Keratinocyte (primary cell): Measurements from ENCODE around the gene DSCAM. TPM values are rescaled to one million over a fixed set of nuclear protein-coding genes. Genes with fewer than 3 reads are reported as not detected.

Experiments
- DNase-seq: peaks from one replicate; pipeline ENCODE4 v3.0.0-alpha.2; 2011; ENCODE audit warnings: low read depth, missing footprints, low spot score
- FAIRE-seq: peaks from 2 replicates; lab custom pipeline; 2011; peaks lifted over from hg19 to GRCh38; lab: Jason Lieb, UNC
- H2AFZ ChIP-seq: 2 replicates; pipeline ENCODE4 v1.6.0; 2012; ENCODE audit warnings: low read length, control low read depth, inconsistent platforms; ENCODE audit not compliant: control insufficient read depth
- H3K27ac ChIP-seq: 2 replicates; pipeline ENCODE4 v1.5.1; 2011; ENCODE audit warnings: low read length; ENCODE audit not compliant: control insufficient read depth, insufficient read depth
- H3K27me3 ChIP-seq: 3 replicates; pipeline ENCODE4 v1.6.0; 2011; ENCODE audit warnings: low read length; ENCODE audit not compliant: control insufficient read depth, insufficient read depth; ENCODE audit errors: extremely low read depth
- H3K36me3 ChIP-seq, 2 experiments: 2 replicates in 1 of 2; 3 replicates in 1 of 2; pipeline ENCODE4 v1.5.1; 2011; ENCODE audit warnings: low read length in 2 of 2, mild to moderate bottlenecking in 1 of 2; ENCODE audit not compliant: control insufficient read depth in 2 of 2, insufficient read depth in 2 of 2; ENCODE audit errors: extremely low read depth in 1 of 2
- H3K4me1 ChIP-seq: 3 replicates; pipeline ENCODE4 v1.5.1; 2011; ENCODE audit warnings: low read length; ENCODE audit not compliant: control insufficient read depth, insufficient read depth; ENCODE audit errors: extremely low read depth
- H3K4me2 ChIP-seq: 3 replicates; pipeline ENCODE4 v1.6.0; 2011; ENCODE audit warnings: low read depth, low read length; ENCODE audit not compliant: control insufficient read depth, insufficient read depth; ENCODE audit errors: extremely low read depth
- H3K4me3 ChIP-seq, 3 experiments: fragments of 200-600 bp in 1 of 3; sonication (generic) in 1 of 3; 2 replicates in 2 of 3; 3 replicates in 1 of 3; pipeline ENCODE4 v1.5.1; 2011 to 2016; ENCODE audit warnings: low read length in 3 of 3, mild to moderate bottlenecking in 3 of 3, control low read depth in 2 of 3, inconsistent platforms in 1 of 3, low read depth in 1 of 3, mixed read lengths in 1 of 3, mixed run types in 1 of 3, moderate library complexity in 1 of 3; ENCODE audit not compliant: control insufficient read depth in 2 of 3, insufficient read depth in 2 of 3; ENCODE audit errors: extremely low read depth in 1 of 3
- H3K79me2 ChIP-seq: 2 replicates; pipeline ENCODE4 v1.6.0; 2012; ENCODE audit warnings: low read length; ENCODE audit not compliant: control insufficient read depth, insufficient read depth
- H3K9ac ChIP-seq: 3 replicates; pipeline ENCODE4 v1.6.0; 2011; ENCODE audit warnings: low read length; ENCODE audit not compliant: control insufficient read depth, insufficient read depth; ENCODE audit errors: extremely low read depth
- H3K9me1 ChIP-seq: 3 replicates; pipeline ENCODE4 v1.6.0; 2011; ENCODE audit warnings: low read length; ENCODE audit not compliant: control insufficient read depth, insufficient read depth; ENCODE audit errors: extremely low read depth
- H3K9me3 ChIP-seq: 2 replicates; pipeline ENCODE4 v1.5.1; 2012; ENCODE audit warnings: low read depth, low read length; ENCODE audit not compliant: control insufficient read depth
- H4K20me1 ChIP-seq: 3 replicates; pipeline ENCODE4 v1.6.0; 2011; ENCODE audit warnings: low read length; ENCODE audit not compliant: control insufficient read depth, insufficient read depth; ENCODE audit errors: extremely low read depth
- EZH2 ChIP-seq: IDR thresholded peaks from one replicate; pipeline ENCODE4 v1.6.1; 2012; ENCODE audit warnings: inconsistent platforms, mild to moderate bottlenecking, low read length, moderate library complexity
- dilution Hi-C: fragments of 300-500 bp; cut with MboI; formaldehyde crosslinking; loops from one replicate; pipeline ENCODE4 v1.7.0; 2020; ENCODE audit warnings: low sequenced_read_pairs; ENCODE audit not compliant: extremely low pct_ligation_motif_present
- polyA plus RNA-seq, 5 experiments: library from polyadenylated mRNA; depleted of rRNA in 3 of 5; stranded (reverse) in 3 of 5; stranded (forward) in 1 of 5; unstranded in 1 of 5; fragments of >200 nt; gene quantifications; 1 replicate in 1 of 5; 2 replicates in 3 of 5; 3 replicates in 1 of 5; pipeline versions ENCODE4 v1.2.1 to v1.2.3, GENCODE V29; 2011 to 2012; ENCODE audit warnings: missing spikeins in 2 of 5, low read depth in 1 of 5, low replicate concordance in 1 of 5
- TF ChIP-seq, protein P1 (sequence below), 3 experiments: IDR thresholded peaks in 1 of 3; conservative IDR thresholded peaks in 1 of 3; optimal IDR thresholded peaks in 1 of 3; 2 replicates in 2 of 3; 3 replicates in 1 of 3; pipeline versions ENCODE3 to v1.5.1; 2011; ENCODE audit warnings: low read length in 3 of 3, mild to moderate bottlenecking in 3 of 3, moderate library complexity in 2 of 3, control low read depth in 1 of 3, inconsistent platforms in 1 of 3; ENCODE audit not compliant: insufficient read depth in 2 of 3; ENCODE audit errors: extremely low read depth in 1 of 3

Gene DSCAM
- polyA plus RNA-seq, 1 donor (not counting 4 experiments of a cell fraction or from before 2014, with no cell fraction given): 2.1 TPM

GRCh38 chr21:40577285-40578043, 269.5 kb downstream of the DSCAM start:
- Histone ChIP-seq H4K20me1 (no peaks in the 10 kb centered on the region), H3K79me2 (no peaks in the 10 kb centered on the region), H3K9me3 (no peaks in the 10 kb centered on the region), H3K36me3 (no peaks in the 10 kb centered on the region), H3K9ac (no peak overlapping the region), H3K4me2 (no peak overlapping the region), H3K27me3 (no peaks in the 10 kb centered on the region), H2AFZ (no peak overlapping the region), H3K27ac (no peak overlapping the region), H3K9me1 (no peaks in the 10 kb centered on the region), H3K4me1 (no peaks in the 10 kb centered on the region), H3K4me3 (no peak overlapping the region)
- no peak for TF ChIP-seq EZH2
- TF ChIP-seq, protein P1, sequence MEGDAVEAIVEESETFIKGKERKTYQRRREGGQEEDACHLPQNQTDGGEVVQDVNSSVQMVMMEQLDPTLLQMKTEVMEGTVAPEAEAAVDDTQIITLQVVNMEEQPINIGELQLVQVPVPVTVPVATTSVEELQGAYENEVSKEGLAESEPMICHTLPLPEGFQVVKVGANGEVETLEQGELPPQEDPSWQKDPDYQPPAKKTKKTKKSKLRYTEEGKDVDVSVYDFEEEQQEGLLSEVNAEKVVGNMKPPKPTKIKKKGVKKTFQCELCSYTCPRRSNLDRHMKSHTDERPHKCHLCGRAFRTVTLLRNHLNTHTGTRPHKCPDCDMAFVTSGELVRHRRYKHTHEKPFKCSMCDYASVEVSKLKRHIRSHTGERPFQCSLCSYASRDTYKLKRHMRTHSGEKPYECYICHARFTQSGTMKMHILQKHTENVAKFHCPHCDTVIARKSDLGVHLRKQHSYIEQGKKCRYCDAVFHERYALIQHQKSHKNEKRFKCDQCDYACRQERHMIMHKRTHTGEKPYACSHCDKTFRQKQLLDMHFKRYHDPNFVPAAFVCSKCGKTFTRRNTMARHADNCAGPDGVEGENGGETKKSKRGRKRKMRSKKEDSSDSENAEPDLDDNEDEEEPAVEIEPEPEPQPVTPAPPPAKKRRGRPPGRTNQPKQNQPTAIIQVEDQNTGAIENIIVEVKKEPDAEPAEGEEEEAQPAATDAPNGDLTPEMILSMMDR (optimal IDR thresholded peaks at IDR 0.05 in 1 of 3, IDR thresholded peaks at IDR 0.05 in 1 of 3, conservative IDR thresholded peaks at IDR 0.05 in 1 of 3; ENCODE audit: extremely low read depth in 1 of 3, insufficient read depth in 2 of 3, low read length in 3 of 3): no peak
- DNase-seq (no peak), FAIRE-seq (no peak)
- dilution Hi-C loops: no loop called here

- DNase-seq (no peak), FAIRE-seq (no peak)
- H3K4me2 ChIP-seq: no peak overlapping the region
- H3K79me2 ChIP-seq: no peaks in the 10 kb centered on the region
- dilution Hi-C loops: no loop called here
- H3K9me3 ChIP-seq: no peaks in the 10 kb centered on the region
- no peak overlapping the region for H3K27ac ChIP-seq
- H3K27me3 ChIP-seq: no peaks in the 10 kb centered on the region
- no peaks in the 10 kb centered on the region for H3K4me1 ChIP-seq
- no peak overlapping the region for H2AFZ ChIP-seq
- no peak overlapping the region for H3K4me3 ChIP-seq
- no peak overlapping the region for H3K9ac ChIP-seq
- no peaks in the 10 kb centered on the region for H3K36me3 ChIP-seq
- H3K9me1 ChIP-seq: no peaks in the 10 kb centered on the region
- H4K20me1 ChIP-seq: no peaks in the 10 kb centered on the region
- TF ChIP-seq, protein P1 (optimal IDR thresholded peaks at IDR 0.05 in 1 of 3, IDR thresholded peaks at IDR 0.05 in 1 of 3, conservative IDR thresholded peaks at IDR 0.05 in 1 of 3; ENCODE audit: extremely low read depth in 1 of 3, insufficient read depth in 2 of 3, low read length in 3 of 3): no peak
- no peak for TF ChIP-seq EZH2
Measured at GRCh38 chr21:40575976-40576375, 271.0 kb downstream of the DSCAM start.
